GM12801 (cell line): ENCODE results near the gene IL22RA2.

Experiments used
- CTCF ChIP-seq: IDR thresholded peaks from one replicate; pipeline ENCODE4 v1.5.1; 2011; ENCODE audit warnings: control low read depth; ENCODE audit not compliant: insufficient read length; ENCODE audit errors: extremely low read depth

Gene IL22RA2

GRCh38 chr6:137161949-137162348 lies 11.5 kb downstream of the IL22RA2 start:
- TF ChIP-seq CTCF, result no peak

- TF ChIP-seq CTCF, result no peak
These were observed 12.7 kb downstream of the IL22RA2 start for GRCh38 chr6:137160763-137161162.

- TF ChIP-seq CTCF, result no peak
These were observed 13.5 kb downstream of the IL22RA2 start for GRCh38 chr6:137159912-137160311.

- TF ChIP-seq CTCF, result no peak
These were observed 15.8 kb downstream of the IL22RA2 start for GRCh38 chr6:137157601-137158000.

- no peak for TF ChIP-seq CTCF
These were observed 16.8 kb downstream of the IL22RA2 start for GRCh38 chr6:137156650-137157049.

- no peak for TF ChIP-seq CTCF
These were observed 17.6 kb downstream of the IL22RA2 start for GRCh38 chr6:137155830-137156229.

- TF ChIP-seq CTCF, result no peak
These were observed 23.4 kb downstream of the IL22RA2 start for GRCh38 chr6:137150072-137150471.

GRCh38 chr6:137149035-137149393 lies 24.4 kb downstream of the IL22RA2 start:
- TF ChIP-seq CTCF, result no peak
